Measurements from ENCODE around the gene DCUN1D3.

- TF ChIP-seq POLR2A (IDR thresholded peaks at IDR 0.05) (no peak), CTCF (IDR thresholded peaks at IDR 0.05) (no peak)
These were observed 25.6 kb upstream of the DCUN1D3 start for GRCh38 chr16:20925751-20926150.
